ENCODE data around the gene RBM15.

The RBM15 gene

DNA sequence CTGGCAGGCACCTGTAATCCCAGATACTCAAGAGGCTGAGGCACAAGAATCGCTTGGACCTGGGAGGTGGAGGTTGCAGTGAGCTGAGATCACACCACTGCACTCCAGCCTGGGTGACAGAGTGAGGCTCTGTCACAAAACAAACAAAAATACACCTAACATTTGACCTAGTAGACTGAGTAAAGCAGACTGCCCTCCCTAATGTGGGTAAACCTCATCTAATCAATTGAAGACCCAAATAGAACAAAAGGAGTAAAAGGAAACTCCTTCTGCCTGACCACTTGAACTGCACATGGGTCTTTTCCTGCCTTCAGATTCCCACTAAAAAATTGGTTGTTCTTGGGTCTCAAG is 19.0 kb upstream of the RBM15 start (continued):
- no peak for TF ChIP-seq IKZF3 (tag by site-specific recombination; IDR thresholded peaks at IDR 0.05)
- TF ChIP-seq, protein P1, sequence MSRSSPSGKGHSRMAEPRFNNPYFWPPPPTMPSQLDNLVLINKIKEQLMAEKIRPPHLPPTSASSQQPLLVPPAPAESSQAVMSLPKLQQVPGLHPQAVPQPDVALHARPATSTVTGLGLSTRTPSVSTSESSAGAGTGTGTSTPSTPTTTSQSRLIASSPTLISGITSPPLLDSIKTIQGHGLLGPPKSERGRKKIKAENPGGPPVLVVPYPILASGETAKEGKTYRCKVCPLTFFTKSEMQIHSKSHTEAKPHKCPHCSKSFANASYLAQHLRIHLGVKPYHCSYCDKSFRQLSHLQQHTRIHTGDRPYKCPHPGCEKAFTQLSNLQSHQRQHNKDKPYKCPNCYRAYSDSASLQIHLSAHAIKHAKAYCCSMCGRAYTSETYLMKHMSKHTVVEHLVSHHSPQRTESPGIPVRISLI (tag by site-specific recombination; IDR thresholded peaks at IDR 0.05): no peak
- TF ChIP-seq ZNF394 (tag by site-specific recombination; IDR thresholded peaks at IDR 0.05; ENCODE audit: borderline replicate concordance): no peak
- TF ChIP-seq ZNF560 (tag by site-specific recombination; IDR thresholded peaks at IDR 0.05; ENCODE audit: borderline replicate concordance): no peak
- TF ChIP-seq ZNF132 (tag by site-specific recombination; IDR thresholded peaks at IDR 0.05; ENCODE audit: borderline replicate concordance): no peak
- no peak for TF ChIP-seq GLIS2 (tag by site-specific recombination; IDR thresholded peaks at IDR 0.05)
- TF ChIP-seq ZNF544 (tag by site-specific recombination; IDR thresholded peaks at IDR 0.05): no peak

DNA sequence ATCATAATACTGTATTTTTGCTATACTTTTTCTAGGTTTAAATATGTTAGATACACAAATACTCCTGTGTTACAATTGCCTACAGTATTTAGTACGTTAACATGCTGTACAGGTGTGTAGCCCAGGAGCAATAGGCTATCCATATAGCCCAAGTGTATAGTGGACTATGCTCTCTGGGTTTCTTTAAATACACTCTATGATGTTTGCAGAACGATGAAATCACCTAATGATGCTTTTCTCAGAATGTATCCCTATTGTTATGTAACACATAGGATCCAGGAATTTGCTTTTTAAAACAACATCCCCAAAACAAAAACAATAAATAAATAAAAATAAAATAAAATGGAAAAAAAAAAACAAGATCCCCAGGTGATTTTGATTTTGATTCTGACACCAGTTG is 18.1 kb upstream of the RBM15 start:
- Histone ChIP-seq H3K27ac (ENCODE audit: extremely low read depth, low read depth, low read length) (no peak overlapping the region), H3K4me1 (ENCODE audit: control insufficient read depth, insufficient read depth, low read length) (no peaks in the 10 kb centered on the region), H3K36me3 (ENCODE audit: control insufficient read depth in 2 of 2, insufficient read depth in 1 of 2, low read length in 2 of 2) (no peaks in the 10 kb centered on the region), H3K4me3 (ENCODE audit: low read depth, low read length) (no peak overlapping the region), H3K9me3 (ENCODE audit: control insufficient read depth, insufficient read depth, low read depth, low read length) (no peaks in the 10 kb centered on the region)
- CTCF ChIA-PET: interaction anchor here (0.7 to 4.3 kb wide), 6 partner anchors 8 to 175 kb away, joined by 3 to 21 read pairs (median 5); no protein-coding TSS in a partner anchor
- POLR2A ChIA-PET: no interaction called here
- no peak for TF ChIP-seq ZNF561 (tag by site-specific recombination; IDR thresholded peaks at IDR 0.05; ENCODE audit: borderline replicate concordance)
- no peak for TF ChIP-seq ZFP37 (tag by site-specific recombination; IDR thresholded peaks at IDR 0.05)
- no peak for TF ChIP-seq ZFP3 (tag by site-specific recombination; IDR thresholded peaks at IDR 0.05; ENCODE audit: low read depth)
- TF ChIP-seq ZNF501 (tag by site-specific recombination; IDR thresholded peaks at IDR 0.05): no peak

DNA sequence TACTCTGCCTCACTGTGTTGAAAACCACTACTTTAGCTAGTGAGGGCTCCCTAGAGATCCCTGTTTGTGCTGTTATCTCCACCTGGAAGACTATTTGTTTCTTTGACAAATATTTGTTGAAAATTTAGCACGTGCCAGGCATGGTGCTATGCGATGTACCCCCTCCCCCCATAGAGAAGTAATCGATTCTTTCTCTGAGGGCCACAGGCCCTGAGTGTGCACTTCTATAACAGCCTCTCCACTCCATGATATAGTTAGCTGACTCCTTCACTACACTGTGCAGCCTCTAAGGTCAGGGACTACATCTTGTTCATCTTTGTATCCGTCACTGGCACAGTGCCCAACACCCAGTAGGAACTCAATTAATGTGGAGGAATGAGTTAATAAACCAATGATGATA is 17.3 kb upstream of the RBM15 start:
- no peak for TF ChIP-seq SCRT2 (tag by site-specific recombination; IDR thresholded peaks at IDR 0.05)
- TF ChIP-seq KLF1 (tag by site-specific recombination; IDR thresholded peaks at IDR 0.05): no peak
- TF ChIP-seq ZNF501 (tag by site-specific recombination; IDR thresholded peaks at IDR 0.05): no peak
- no peaks in the 10 kb centered on the region for H3K36me3 ChIP-seq (ENCODE audit: control insufficient read depth in 2 of 2, insufficient read depth in 1 of 2, low read length in 2 of 2)
- CTCF ChIA-PET: interaction anchor here (0.7 to 4.3 kb wide), 5 partner anchors 9 to 125 kb away, joined by 3 to 21 read pairs (median 6); no protein-coding TSS in a partner anchor
- no peaks in the 10 kb centered on the region for H3K4me1 ChIP-seq (ENCODE audit: control insufficient read depth, insufficient read depth, low read length)
- POLR2A ChIA-PET: no interaction called here
- H3K4me3 ChIP-seq (ENCODE audit: low read depth, low read length): no peak overlapping the region
- no peak overlapping the region for H3K27ac ChIP-seq (ENCODE audit: extremely low read depth, low read depth, low read length)
- no peaks in the 10 kb centered on the region for H3K9me3 ChIP-seq (ENCODE audit: control insufficient read depth, insufficient read depth, low read depth, low read length)

DNA sequence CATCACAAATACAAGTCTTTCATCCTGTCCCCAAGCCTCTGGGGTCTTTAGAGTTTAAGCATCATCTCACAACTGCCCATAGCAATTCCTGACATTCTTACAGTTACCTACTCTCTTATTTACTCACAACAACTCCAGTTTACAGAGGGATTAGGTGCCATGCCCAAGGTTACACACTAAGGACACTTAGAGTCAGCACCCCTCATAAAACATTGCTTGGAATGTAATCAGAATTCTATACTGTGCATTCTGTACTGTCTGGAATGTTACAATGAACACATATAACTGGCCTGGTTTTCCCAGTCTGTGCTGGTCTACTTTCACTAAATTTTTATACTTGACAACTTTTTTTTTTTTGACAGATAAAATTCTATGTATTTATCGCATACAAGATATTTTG is 14.5 kb upstream of the RBM15 start:
- TF ChIP-seq, protein P2, sequence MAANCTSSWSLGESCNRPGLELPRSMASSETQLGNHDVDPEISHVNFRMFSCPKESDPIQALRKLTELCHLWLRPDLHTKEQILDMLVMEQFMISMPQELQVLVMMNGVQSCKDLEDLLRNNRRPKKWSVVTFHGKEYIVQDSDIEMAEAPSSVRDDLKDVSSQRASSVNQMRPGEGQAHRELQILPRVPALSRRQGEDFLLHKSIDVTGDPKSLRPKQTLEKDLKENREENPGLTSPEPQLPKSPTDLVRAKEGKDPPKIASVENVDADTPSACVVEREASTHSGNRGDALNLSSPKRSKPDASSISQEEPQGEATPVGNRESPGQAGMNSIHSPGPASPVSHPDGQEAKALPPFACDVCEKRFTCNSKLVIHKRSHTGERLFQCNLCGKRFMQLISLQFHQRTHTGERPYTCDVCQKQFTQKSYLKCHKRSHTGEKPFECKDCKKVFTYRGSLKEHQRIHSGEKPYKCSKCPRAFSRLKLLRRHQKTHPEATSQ (tag by site-specific recombination; IDR thresholded peaks at IDR 0.05): no peak
- TF ChIP-seq ZNF37A (tag by site-specific recombination; IDR thresholded peaks at IDR 0.05) (no peak), ZNF48 (tag by site-specific recombination; IDR thresholded peaks at IDR 0.05) (no peak), ZNF654 (tag by site-specific recombination; IDR thresholded peaks at IDR 0.05; ENCODE audit: low read depth) (no peak), ZNF114 (tag by site-specific recombination; IDR thresholded peaks at IDR 0.05) (no peak), MZF1 (tag by site-specific recombination; IDR thresholded peaks at IDR 0.05; ENCODE audit: borderline replicate concordance) (no peak), ZNF558 (tag by site-specific recombination; IDR thresholded peaks at IDR 0.05) (no peak)
- TF ChIP-seq, protein P3, sequence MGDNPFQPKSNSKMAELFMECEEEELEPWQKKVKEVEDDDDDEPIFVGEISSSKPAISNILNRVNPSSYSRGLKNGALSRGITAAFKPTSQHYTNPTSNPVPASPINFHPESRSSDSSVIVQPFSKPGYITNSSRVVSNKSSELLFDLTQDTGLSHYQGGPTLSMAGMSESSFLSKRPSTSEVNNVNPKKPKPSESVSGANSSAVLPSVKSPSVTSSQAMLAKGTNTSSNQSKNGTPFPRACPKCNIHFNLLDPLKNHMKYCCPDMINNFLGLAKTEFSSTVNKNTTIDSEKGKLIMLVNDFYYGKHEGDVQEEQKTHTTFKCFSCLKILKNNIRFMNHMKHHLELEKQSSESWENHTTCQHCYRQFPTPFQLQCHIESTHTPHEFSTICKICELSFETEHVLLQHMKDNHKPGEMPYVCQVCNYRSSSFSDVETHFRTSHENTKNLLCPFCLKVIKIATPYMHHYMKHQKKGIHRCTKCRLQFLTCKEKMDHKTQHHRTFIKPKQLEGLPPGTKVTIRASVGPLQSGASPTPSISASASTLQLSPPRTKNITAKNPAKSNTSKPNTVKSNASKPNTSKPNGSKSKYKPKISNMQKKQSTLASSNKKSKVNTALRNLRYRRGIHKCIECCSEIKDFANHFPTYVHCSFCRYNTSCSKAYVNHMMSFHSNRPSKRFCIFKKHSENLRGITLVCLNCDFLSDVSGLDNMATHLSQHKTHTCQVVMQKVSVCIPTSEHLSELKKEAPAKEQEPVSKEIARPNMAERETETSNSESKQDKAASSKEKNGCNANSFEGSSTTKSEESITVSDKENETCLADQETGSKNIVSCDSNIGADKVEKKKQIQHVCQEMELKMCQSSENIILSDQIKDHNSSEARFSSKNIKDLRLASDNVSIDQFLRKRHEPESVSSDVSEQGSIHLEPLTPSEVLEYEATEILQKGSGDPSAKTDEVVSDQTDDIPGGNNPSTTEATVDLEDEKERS (tag by site-specific recombination; IDR thresholded peaks at IDR 0.05): no peak
- H3K4me1 ChIP-seq (ENCODE audit: control insufficient read depth, insufficient read depth, low read length): no peaks in the 10 kb centered on the region
- no peak overlapping the region for H3K4me3 ChIP-seq (ENCODE audit: low read depth, low read length)
- no peaks in the 10 kb centered on the region for H3K9me3 ChIP-seq (ENCODE audit: control insufficient read depth, insufficient read depth, low read depth, low read length)
- H3K36me3 ChIP-seq (ENCODE audit: control insufficient read depth in 2 of 2, insufficient read depth in 1 of 2, low read length in 2 of 2): no peaks in the 10 kb centered on the region
- ChIA-PET CTCF (interaction anchor here (0.6 to 4.3 kb wide), 4 partner anchors 12 to 224 kb away, joined by 3 to 21 read pairs (median 4); no protein-coding TSS in a partner anchor), POLR2A (interaction anchor here (0.6 kb wide), 1 partner anchor 14 kb away, joined by 4 read pairs; no protein-coding TSS in a partner anchor)
- no peak overlapping the region for H3K27ac ChIP-seq (ENCODE audit: extremely low read depth, low read depth, low read length)

Data from HEK293 (cell line).